Measurements from ENCODE around the gene GOLGA3. TPM values are rescaled to one million over a fixed set of nuclear protein-coding genes. Genes with fewer than 3 reads are reported as not detected.

GOLGA3 gene
- total and polyA plus RNA-seq, 9 of the 15 experiments (the other 6 are each of a cell fraction or from before 2014, with no cell fraction given), result 1.9 to 48.1 (median 18.4) TPM

GRCh38 chr12:132761032-132761920 is 67.4 kb downstream of the GOLGA3 start, which contains the start of gene ANKLE2 (continued):
- TF ChIP-seq, protein P1, sequence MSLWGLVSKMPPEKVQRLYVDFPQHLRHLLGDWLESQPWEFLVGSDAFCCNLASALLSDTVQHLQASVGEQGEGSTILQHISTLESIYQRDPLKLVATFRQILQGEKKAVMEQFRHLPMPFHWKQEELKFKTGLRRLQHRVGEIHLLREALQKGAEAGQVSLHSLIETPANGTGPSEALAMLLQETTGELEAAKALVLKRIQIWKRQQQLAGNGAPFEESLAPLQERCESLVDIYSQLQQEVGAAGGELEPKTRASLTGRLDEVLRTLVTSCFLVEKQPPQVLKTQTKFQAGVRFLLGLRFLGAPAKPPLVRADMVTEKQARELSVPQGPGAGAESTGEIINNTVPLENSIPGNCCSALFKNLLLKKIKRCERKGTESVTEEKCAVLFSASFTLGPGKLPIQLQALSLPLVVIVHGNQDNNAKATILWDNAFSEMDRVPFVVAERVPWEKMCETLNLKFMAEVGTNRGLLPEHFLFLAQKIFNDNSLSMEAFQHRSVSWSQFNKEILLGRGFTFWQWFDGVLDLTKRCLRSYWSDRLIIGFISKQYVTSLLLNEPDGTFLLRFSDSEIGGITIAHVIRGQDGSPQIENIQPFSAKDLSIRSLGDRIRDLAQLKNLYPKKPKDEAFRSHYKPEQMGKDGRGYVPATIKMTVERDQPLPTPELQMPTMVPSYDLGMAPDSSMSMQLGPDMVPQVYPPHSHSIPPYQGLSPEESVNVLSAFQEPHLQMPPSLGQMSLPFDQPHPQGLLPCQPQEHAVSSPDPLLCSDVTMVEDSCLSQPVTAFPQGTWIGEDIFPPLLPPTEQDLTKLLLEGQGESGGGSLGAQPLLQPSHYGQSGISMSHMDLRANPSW (CRISPR knock-in tag; IDR thresholded peaks at IDR 0.05), result no peak
- no peak for TF ChIP-seq TARDBP (IDR thresholded peaks at IDR 0.05)
- TF ChIP-seq, protein P2, sequence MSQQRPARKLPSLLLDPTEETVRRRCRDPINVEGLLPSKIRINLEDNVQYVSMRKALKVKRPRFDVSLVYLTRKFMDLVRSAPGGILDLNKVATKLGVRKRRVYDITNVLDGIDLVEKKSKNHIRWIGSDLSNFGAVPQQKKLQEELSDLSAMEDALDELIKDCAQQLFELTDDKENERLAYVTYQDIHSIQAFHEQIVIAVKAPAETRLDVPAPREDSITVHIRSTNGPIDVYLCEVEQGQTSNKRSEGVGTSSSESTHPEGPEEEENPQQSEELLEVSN (IDR thresholded peaks at IDR 0.05; ENCODE audit: borderline replicate concordance in 1 of 2, extremely low read depth in 1 of 2, insufficient read depth in 1 of 2, insufficient read length in 1 of 2, low read depth in 1 of 2, low read length in 1 of 2, poor library complexity in 1 of 2, severe bottlenecking in 1 of 2), result no peak
- no peak for TF ChIP-seq NR1H2 (CRISPR knock-in tag; IDR thresholded peaks at IDR 0.05)
- TF ChIP-seq, protein P3, sequence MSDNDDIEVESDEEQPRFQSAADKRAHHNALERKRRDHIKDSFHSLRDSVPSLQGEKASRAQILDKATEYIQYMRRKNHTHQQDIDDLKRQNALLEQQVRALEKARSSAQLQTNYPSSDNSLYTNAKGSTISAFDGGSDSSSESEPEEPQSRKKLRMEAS (CRISPR knock-in tag; IDR thresholded peaks at IDR 0.05), result no peak
- TF ChIP-seq POLR2B (IDR thresholded peaks at IDR 0.05; ENCODE audit: low read depth, partially characterized antibody), result no peak
- no peak for TF ChIP-seq ZFPM2 (CRISPR knock-in tag; IDR thresholded peaks at IDR 0.05)
- peak; percentile 59; the same call in 1 of the 2 replicates for TF ChIP-seq PHF8 (IDR thresholded peaks at IDR 0.05; ENCODE audit: borderline replicate concordance, low read length)
- TF ChIP-seq SAP30 (IDR thresholded peaks at IDR 0.05; ENCODE audit: borderline replicate concordance, insufficient read depth, low read depth, low read length, poor library complexity, severe bottlenecking), result peak; percentile 63
- TF ChIP-seq, protein P4, sequence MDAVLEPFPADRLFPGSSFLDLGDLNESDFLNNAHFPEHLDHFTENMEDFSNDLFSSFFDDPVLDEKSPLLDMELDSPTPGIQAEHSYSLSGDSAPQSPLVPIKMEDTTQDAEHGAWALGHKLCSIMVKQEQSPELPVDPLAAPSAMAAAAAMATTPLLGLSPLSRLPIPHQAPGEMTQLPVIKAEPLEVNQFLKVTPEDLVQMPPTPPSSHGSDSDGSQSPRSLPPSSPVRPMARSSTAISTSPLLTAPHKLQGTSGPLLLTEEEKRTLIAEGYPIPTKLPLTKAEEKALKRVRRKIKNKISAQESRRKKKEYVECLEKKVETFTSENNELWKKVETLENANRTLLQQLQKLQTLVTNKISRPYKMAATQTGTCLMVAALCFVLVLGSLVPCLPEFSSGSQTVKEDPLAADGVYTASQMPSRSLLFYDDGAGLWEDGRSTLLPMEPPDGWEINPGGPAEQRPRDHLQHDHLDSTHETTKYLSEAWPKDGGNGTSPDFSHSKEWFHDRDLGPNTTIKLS (IDR thresholded peaks at IDR 0.05; ENCODE audit: borderline replicate concordance, low read depth), result no peak
- peak; percentile 81; the same call in 1 of the 2 replicates for TF ChIP-seq SIN3B (IDR thresholded peaks at IDR 0.05; ENCODE audit: low read depth)
- no peak for TF ChIP-seq ERF (CRISPR knock-in tag; IDR thresholded peaks at IDR 0.05)
- TF ChIP-seq ZEB2 (IDR thresholded peaks at IDR 0.05), result no peak
- no peak for TF ChIP-seq PHF21A (IDR thresholded peaks at IDR 0.05; ENCODE audit: borderline replicate concordance, low read depth)
- TF ChIP-seq CHD2 (IDR thresholded peaks at IDR 0.05; ENCODE audit: low read depth, low read length), result peak; percentile 62
- no peak for TF ChIP-seq HNRNPUL1 (IDR thresholded peaks at IDR 0.05; ENCODE audit: low read length)
- TF ChIP-seq HDAC2 (IDR thresholded peaks at IDR 0.05), result no peak
- no peak; the same call in 1 of the 2 replicates for TF ChIP-seq KHSRP (IDR thresholded peaks at IDR 0.05)
- TF ChIP-seq TFAP4 (CRISPR knock-in tag; IDR thresholded peaks at IDR 0.05; ENCODE audit: borderline replicate concordance), result 0 out of 2 replicates have a peak, but pooled peaks have one; percentile 37
- TF ChIP-seq ZNF354B (CRISPR knock-in tag; IDR thresholded peaks at IDR 0.05), result no peak
- TF ChIP-seq CREM (IDR thresholded peaks at IDR 0.05; ENCODE audit: low read depth), result peak; percentile 23; the same call in 1 of the 2 replicates
- TF ChIP-seq SRSF9 (IDR thresholded peaks at IDR 0.05; ENCODE audit: borderline replicate concordance, low read depth, low read length), result no peak
